ENCODE data around the gene LUM.

DNA sequence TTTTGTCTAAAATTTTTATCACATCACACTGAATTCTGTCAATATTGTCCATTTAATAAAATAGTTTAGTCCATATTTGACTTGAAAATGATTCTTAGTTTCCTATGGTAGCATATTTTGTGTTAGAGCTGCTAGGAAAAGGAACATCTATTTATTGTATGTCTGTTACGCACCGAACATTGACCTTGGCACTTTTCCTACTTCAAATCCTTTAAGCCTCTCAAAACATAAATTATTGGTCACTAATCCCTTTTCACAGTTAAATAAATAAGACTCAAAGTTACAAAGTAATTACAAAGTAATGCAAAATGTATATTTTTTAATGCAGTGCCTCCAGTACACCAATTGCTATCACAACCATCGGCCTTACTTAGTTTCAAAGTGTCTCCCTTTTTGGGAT lies 42.8 kb upstream of the LUM start:
- TF ChIP-seq, protein P1, sequence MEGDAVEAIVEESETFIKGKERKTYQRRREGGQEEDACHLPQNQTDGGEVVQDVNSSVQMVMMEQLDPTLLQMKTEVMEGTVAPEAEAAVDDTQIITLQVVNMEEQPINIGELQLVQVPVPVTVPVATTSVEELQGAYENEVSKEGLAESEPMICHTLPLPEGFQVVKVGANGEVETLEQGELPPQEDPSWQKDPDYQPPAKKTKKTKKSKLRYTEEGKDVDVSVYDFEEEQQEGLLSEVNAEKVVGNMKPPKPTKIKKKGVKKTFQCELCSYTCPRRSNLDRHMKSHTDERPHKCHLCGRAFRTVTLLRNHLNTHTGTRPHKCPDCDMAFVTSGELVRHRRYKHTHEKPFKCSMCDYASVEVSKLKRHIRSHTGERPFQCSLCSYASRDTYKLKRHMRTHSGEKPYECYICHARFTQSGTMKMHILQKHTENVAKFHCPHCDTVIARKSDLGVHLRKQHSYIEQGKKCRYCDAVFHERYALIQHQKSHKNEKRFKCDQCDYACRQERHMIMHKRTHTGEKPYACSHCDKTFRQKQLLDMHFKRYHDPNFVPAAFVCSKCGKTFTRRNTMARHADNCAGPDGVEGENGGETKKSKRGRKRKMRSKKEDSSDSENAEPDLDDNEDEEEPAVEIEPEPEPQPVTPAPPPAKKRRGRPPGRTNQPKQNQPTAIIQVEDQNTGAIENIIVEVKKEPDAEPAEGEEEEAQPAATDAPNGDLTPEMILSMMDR (IDR thresholded peaks at IDR 0.05) = no peak
- no peak for TF ChIP-seq POLR2A (IDR thresholded peaks at IDR 0.05)
